Naive B cell (primary cell): ENCODE measurements around the gene FOXN3. TPM values are rescaled to one million over a fixed set of nuclear protein-coding genes. Genes with fewer than 3 reads are reported as not detected.

Experiments used
- ATAC-seq, 2 donors: fragments of 150-1000 bp; cut with Tn5 transposase; 2 replicates each; pipeline ENCODE4 v1.10.0; 2021; ENCODE audit warnings: low read depth in 2 of 2, mild to moderate bottlenecking in 2 of 2, moderate library complexity in 2 of 2
- DNase-seq: peaks from one replicate; pipeline ENCODE4 v3.0.0; 2022
- H3K27ac Mint-ChIP-seq, 6 donors: one replicate each; pipeline ENCODE4 v1.8.0; 2020 to 2022; ENCODE audit warnings: mild to moderate bottlenecking in 6 of 6, mixed read lengths in 6 of 6, moderate library complexity in 5 of 6, inconsistent platforms in 2 of 6
- H3K27me3 Mint-ChIP-seq, 3 donors: one replicate each; pipeline ENCODE4 v1.8.0; 2021 to 2022; ENCODE audit warnings: mixed read lengths in 3 of 3, mild to moderate bottlenecking in 1 of 3
- H3K36me3 Mint-ChIP-seq, 2 donors: one replicate each; pipeline ENCODE4 v1.8.0; 2020 to 2022; ENCODE audit warnings: mixed read lengths in 2 of 2, inconsistent platforms in 1 of 2, mild to moderate bottlenecking in 1 of 2
- H3K4me1 Mint-ChIP-seq, 3 donors: one replicate each; pipeline ENCODE4 v1.8.0; 2020 to 2022; ENCODE audit warnings: mixed read lengths in 3 of 3, inconsistent platforms in 1 of 3, mild to moderate bottlenecking in 1 of 3, moderate library complexity in 1 of 3
- H3K4me3 Mint-ChIP-seq, 8 donors: one replicate each; pipeline ENCODE4 v1.8.0; 2020 to 2022; ENCODE audit warnings: mild to moderate bottlenecking in 8 of 8, mixed read lengths in 8 of 8, moderate library complexity in 8 of 8, inconsistent platforms in 2 of 8
- H3K9me3 Mint-ChIP-seq, 7 donors: one replicate each; pipeline ENCODE4 v1.8.0; 2020 to 2022; ENCODE audit warnings: mixed read lengths in 7 of 7, mild to moderate bottlenecking in 5 of 7, inconsistent platforms in 2 of 7, moderate library complexity in 1 of 7
- polyA plus RNA-seq, 6 donors: library from polyadenylated mRNA; unstranded; fragments of 300-500 nt; fragmentation: Illumina TruSeq; gene quantifications; one replicate each; pipeline ENCODE4 v1.2.3, GENCODE V29; 2021; ENCODE audit warnings: low read depth in 6 of 6

Gene FOXN3
- polyA plus RNA-seq, 6 donors from 2014 or later = 47.8 to 77.5 (median 58.7) TPM

GRCh38 chr14:89146274-89146673 lies 270.8 kb downstream of the FOXN3 start:
- no peak for DNase-seq
- Mint-ChIP-seq H3K27me3 (peaks cover 0 to 9% (median 0%) of the 10 kb centered on the region in 3 donors), H3K9me3 (peaks cover 4 to 15% (median 8%) of the 10 kb centered on the region in 7 donors), H3K4me1 (peaks cover 0 to 8% (median 5%) of the 10 kb centered on the region in 3 donors), H3K36me3 (peaks cover 0 to 9% of the 10 kb centered on the region in 2 donors), H3K4me3 (no peak overlapping the region), H3K27ac (no peak overlapping the region)
- no peak for ATAC-seq

GRCh38 chr14:89144642-89145041 lies 272.4 kb downstream of the FOXN3 start:
- Mint-ChIP-seq H3K4me3 (no peak overlapping the region), H3K27me3 (peaks cover 0 to 9% (median 0%) of the 10 kb centered on the region in 3 donors), H3K4me1 (peaks cover 0 to 8% (median 0%) of the 10 kb centered on the region in 3 donors), H3K27ac (peak overlapping the region in 2 of 6 donors; percentile 0 to 50), H3K9me3 (peaks cover 0 to 2% (median 0%) of the 10 kb centered on the region in 7 donors), H3K36me3 (no peaks in the 10 kb centered on the region)
- DNase-seq (no peak), ATAC-seq (no peak)

GRCh38 chr14:89144066-89144465 lies 273.0 kb downstream of the FOXN3 start:
- DNase-seq (no peak), ATAC-seq (no peak)
- H3K4me1 Mint-ChIP-seq = peaks cover 0 to 8% (median 0%) of the 10 kb centered on the region in 3 donors
- H3K9me3 Mint-ChIP-seq = peaks cover 0 to 4% (median 0%) of the 10 kb centered on the region in 7 donors
- H3K36me3 Mint-ChIP-seq = no peaks in the 10 kb centered on the region
- H3K4me3 Mint-ChIP-seq = no peak overlapping the region
- H3K27ac Mint-ChIP-seq = no peak overlapping the region
- peaks cover 0 to 9% (median 0%) of the 10 kb centered on the region in 3 donors for H3K27me3 Mint-ChIP-seq

GRCh38 chr14:89143595-89143994 lies 273.4 kb downstream of the FOXN3 start:
- Mint-ChIP-seq H3K4me3 (no peak overlapping the region), H3K27ac (no peak overlapping the region), H3K9me3 (peaks cover 0 to 2% (median 0%) of the 10 kb centered on the region in 7 donors), H3K36me3 (no peaks in the 10 kb centered on the region), H3K27me3 (peaks cover 0 to 9% (median 0%) of the 10 kb centered on the region in 3 donors), H3K4me1 (peaks cover 0 to 8% (median 0%) of the 10 kb centered on the region in 3 donors)
- DNase-seq = no peak
- ATAC-seq = no peak

- Mint-ChIP-seq H3K4me3 (no peak overlapping the region), H3K27me3 (peaks cover 0 to 9% (median 2%) of the 10 kb centered on the region in 3 donors), H3K4me1 (peaks cover 0 to 8% (median 0%) of the 10 kb centered on the region in 3 donors), H3K27ac (no peak overlapping the region), H3K9me3 (peaks cover 0 to 6% (median 4%) of the 10 kb centered on the region in 7 donors), H3K36me3 (no peaks in the 10 kb centered on the region)
- DNase-seq (no peak), ATAC-seq (no peak)
Measured at GRCh38 chr14:89142366-89142765, 274.7 kb downstream of the FOXN3 start.

- ATAC-seq = no peak
- Mint-ChIP-seq H3K4me3 (peak overlapping the region in 1 of 8 donors; percentile 64), H3K4me1 (peaks cover 0 to 4% (median 0%) of the 10 kb centered on the region in 3 donors), H3K27me3 (peaks cover 0 to 9% (median 5%) of the 10 kb centered on the region in 3 donors), H3K36me3 (peaks cover 0 to 2% of the 10 kb centered on the region in 2 donors), H3K27ac (peak overlapping the region in 1 of 6 donors; percentile 5), H3K9me3 (peaks cover 0 to 11% (median 7%) of the 10 kb centered on the region in 7 donors)
- DNase-seq = no peak
Measured at GRCh38 chr14:89141862-89142261, 275.2 kb downstream of the FOXN3 start.

GRCh38 chr14:89140326-89140725 lies 276.7 kb downstream of the FOXN3 start:
- Mint-ChIP-seq H3K4me1 (no peaks in the 10 kb centered on the region), H3K27ac (no peak overlapping the region), H3K4me3 (no peak overlapping the region), H3K9me3 (peaks cover 8 to 26% (median 22%) of the 10 kb centered on the region in 7 donors), H3K36me3 (peaks cover 12 to 13% of the 10 kb centered on the region in 2 donors), H3K27me3 (peaks cover 0 to 9% (median 5%) of the 10 kb centered on the region in 3 donors)
- no peak for DNase-seq
- no peak for ATAC-seq

- peaks cover 13 to 16% of the 10 kb centered on the region in 2 donors for H3K36me3 Mint-ChIP-seq
- H3K4me3 Mint-ChIP-seq = no peak overlapping the region
- peaks cover 11 to 30% (median 24%) of the 10 kb centered on the region in 7 donors for H3K9me3 Mint-ChIP-seq
- ATAC-seq (no peak), DNase-seq (no peak)
- H3K4me1 Mint-ChIP-seq = no peaks in the 10 kb centered on the region
- H3K27ac Mint-ChIP-seq = no peak overlapping the region
- peaks cover 0 to 6% (median 5%) of the 10 kb centered on the region in 3 donors for H3K27me3 Mint-ChIP-seq
Measured at GRCh38 chr14:89139404-89140247, 277.4 kb downstream of the FOXN3 start.

- DNase-seq (no peak), ATAC-seq (no peak)
- Mint-ChIP-seq H3K4me3 (no peak overlapping the region), H3K4me1 (no peaks in the 10 kb centered on the region), H3K27ac (no peak overlapping the region), H3K36me3 (peaks cover 13 to 16% of the 10 kb centered on the region in 2 donors), H3K9me3 (peaks cover 11 to 30% (median 24%) of the 10 kb centered on the region in 7 donors), H3K27me3 (peaks cover 0 to 5% (median 0%) of the 10 kb centered on the region in 3 donors)
Measured at GRCh38 chr14:89138846-89139245, 278.2 kb downstream of the FOXN3 start.

- Mint-ChIP-seq H3K4me1 (no peaks in the 10 kb centered on the region), H3K27ac (peak overlapping the region in 1 of 6 donors; percentile 19), H3K9me3 (peaks cover 11 to 30% (median 24%) of the 10 kb centered on the region in 7 donors), H3K27me3 (peaks cover 0 to 5% (median 0%) of the 10 kb centered on the region in 3 donors), H3K4me3 (no peak overlapping the region), H3K36me3 (peaks cover 13 to 16% of the 10 kb centered on the region in 2 donors)
- DNase-seq (no peak), ATAC-seq (no peak)
Measured at GRCh38 chr14:89137526-89138163, 279.4 kb downstream of the FOXN3 start.

GRCh38 chr14:89136587-89136986 lies 280.4 kb downstream of the FOXN3 start:
- ATAC-seq (no peak), DNase-seq (no peak)
- Mint-ChIP-seq H3K9me3 (peaks cover 11 to 30% (median 24%) of the 10 kb centered on the region in 7 donors), H3K36me3 (peaks cover 13 to 16% of the 10 kb centered on the region in 2 donors), H3K4me3 (no peak overlapping the region), H3K4me1 (no peaks in the 10 kb centered on the region), H3K27ac (no peak overlapping the region), H3K27me3 (peaks cover 0 to 5% (median 0%) of the 10 kb centered on the region in 3 donors)

- Mint-ChIP-seq H3K4me3 (no peak overlapping the region), H3K9me3 (peaks cover 11 to 30% (median 24%) of the 10 kb centered on the region in 7 donors), H3K27me3 (peaks cover 0 to 5% (median 0%) of the 10 kb centered on the region in 3 donors), H3K27ac (no peak overlapping the region), H3K4me1 (no peaks in the 10 kb centered on the region), H3K36me3 (peaks cover 13 to 16% of the 10 kb centered on the region in 2 donors)
- DNase-seq (no peak), ATAC-seq (no peak)
Measured at GRCh38 chr14:89134640-89135039, 282.4 kb downstream of the FOXN3 start.

GRCh38 chr14:89131004-89131750 lies 285.9 kb downstream of the FOXN3 start:
- no peaks in the 10 kb centered on the region for H3K27me3 Mint-ChIP-seq
- no peak for ATAC-seq
- H3K27ac Mint-ChIP-seq = no peak overlapping the region
- H3K9me3 Mint-ChIP-seq = peaks cover 8 to 12% (median 11%) of the 10 kb centered on the region in 7 donors
- no peak overlapping the region for H3K4me3 Mint-ChIP-seq
- H3K4me1 Mint-ChIP-seq = no peaks in the 10 kb centered on the region
- peaks cover 4 to 13% of the 10 kb centered on the region in 2 donors for H3K36me3 Mint-ChIP-seq
- DNase-seq = no peak
